ENCODE results near the gene MDFIC2.

The MDFIC2 gene

DNA sequence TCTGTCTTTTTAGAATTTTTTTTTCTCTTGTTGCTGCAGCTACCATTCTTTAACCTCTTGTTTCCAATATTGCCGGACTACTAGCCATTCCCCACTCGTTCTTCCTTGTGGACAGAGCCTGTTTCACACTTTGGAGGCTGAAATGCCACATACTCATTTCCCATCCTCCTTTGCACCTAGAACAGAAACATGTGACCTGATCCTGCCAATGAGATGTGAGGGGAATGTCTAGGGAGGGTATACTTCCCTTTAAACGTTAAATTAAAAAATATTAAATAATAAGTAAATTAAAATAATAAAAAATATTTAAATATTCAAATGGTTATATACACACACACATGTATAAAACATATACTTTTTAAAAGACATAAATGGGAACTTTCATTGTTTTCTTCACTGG, 20.6 kb upstream of the MDFIC2 start:
- H3K9me2 ChIP-seq (replicated peaks; ENCODE audit: insufficient read depth, low read length), result no peaks in the 10 kb centered on the region
- H3K36me3 ChIP-seq (replicated peaks; ENCODE audit: insufficient read depth, low read length), result no peaks in the 10 kb centered on the region
- H4K20me1 ChIP-seq (ENCODE audit: insufficient read depth, low read length), result no peaks in the 10 kb centered on the region
- H3K4me1 ChIP-seq (ENCODE audit: low read length), result no peaks in the 10 kb centered on the region
- H3K9me3 ChIP-seq (replicated peaks; ENCODE audit: insufficient read depth, low read length), result no peaks in the 10 kb centered on the region
- DNase-seq, result no peak
- H3K27me3 ChIP-seq (replicated peaks; ENCODE audit: insufficient read depth, low read length), result no peaks in the 10 kb centered on the region
- TF ChIP-seq EZH2phosphoT487 (IDR thresholded peaks at IDR 0.05; ENCODE audit: low read length) (no peak), EZH2 (optimal IDR thresholded peaks at IDR 0.05; ENCODE audit: low read depth, low read length) (no peak)
- TF ChIP-seq, protein P1, sequence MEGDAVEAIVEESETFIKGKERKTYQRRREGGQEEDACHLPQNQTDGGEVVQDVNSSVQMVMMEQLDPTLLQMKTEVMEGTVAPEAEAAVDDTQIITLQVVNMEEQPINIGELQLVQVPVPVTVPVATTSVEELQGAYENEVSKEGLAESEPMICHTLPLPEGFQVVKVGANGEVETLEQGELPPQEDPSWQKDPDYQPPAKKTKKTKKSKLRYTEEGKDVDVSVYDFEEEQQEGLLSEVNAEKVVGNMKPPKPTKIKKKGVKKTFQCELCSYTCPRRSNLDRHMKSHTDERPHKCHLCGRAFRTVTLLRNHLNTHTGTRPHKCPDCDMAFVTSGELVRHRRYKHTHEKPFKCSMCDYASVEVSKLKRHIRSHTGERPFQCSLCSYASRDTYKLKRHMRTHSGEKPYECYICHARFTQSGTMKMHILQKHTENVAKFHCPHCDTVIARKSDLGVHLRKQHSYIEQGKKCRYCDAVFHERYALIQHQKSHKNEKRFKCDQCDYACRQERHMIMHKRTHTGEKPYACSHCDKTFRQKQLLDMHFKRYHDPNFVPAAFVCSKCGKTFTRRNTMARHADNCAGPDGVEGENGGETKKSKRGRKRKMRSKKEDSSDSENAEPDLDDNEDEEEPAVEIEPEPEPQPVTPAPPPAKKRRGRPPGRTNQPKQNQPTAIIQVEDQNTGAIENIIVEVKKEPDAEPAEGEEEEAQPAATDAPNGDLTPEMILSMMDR (IDR thresholded peaks at IDR 0.05; ENCODE audit: low read length), result no peak
- no peaks in the 10 kb centered on the region for H3F3A ChIP-seq (ENCODE audit: insufficient read depth, low read length)
- no peak overlapping the region for H3K9ac ChIP-seq (ENCODE audit: low read length)
- no peak overlapping the region for H2AFZ ChIP-seq (ENCODE audit: low read length)
- no peak overlapping the region for H3K4me3 ChIP-seq (ENCODE audit: low read length)
- no peak overlapping the region for H3K27ac ChIP-seq (ENCODE audit: low read length)
- no peaks in the 10 kb centered on the region for H3K79me2 ChIP-seq (ENCODE audit: low read length)
- no peak overlapping the region for H3K4me2 ChIP-seq (ENCODE audit: low read depth, low read length)

DNA sequence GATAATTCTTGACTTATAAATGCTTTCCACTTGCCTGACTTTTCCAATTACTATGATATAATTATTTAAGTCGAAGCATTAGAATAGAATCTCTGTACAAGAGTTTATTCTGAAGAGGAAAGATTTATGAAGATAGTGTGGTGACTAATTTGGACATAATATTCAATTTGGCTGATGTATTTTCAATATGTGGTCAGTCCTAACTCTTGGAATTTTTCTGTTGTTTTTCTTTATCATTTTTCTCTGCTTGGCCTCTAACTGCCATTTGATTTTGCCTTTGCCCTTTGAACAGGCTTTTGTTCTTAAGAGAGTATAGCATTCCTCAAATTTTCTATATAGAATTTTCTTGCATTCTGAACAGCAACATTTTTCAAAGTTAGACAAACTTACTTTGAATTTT, 2.6 kb upstream of the MDFIC2 start:
- H3K79me2 ChIP-seq (ENCODE audit: low read length), result no peaks in the 10 kb centered on the region
- no peaks in the 10 kb centered on the region for H3K4me1 ChIP-seq (ENCODE audit: low read length)
- TF ChIP-seq EZH2phosphoT487 (IDR thresholded peaks at IDR 0.05; ENCODE audit: low read length), result no peak
- H3F3A ChIP-seq (ENCODE audit: insufficient read depth, low read length), result no peaks in the 10 kb centered on the region
- H4K20me1 ChIP-seq (ENCODE audit: insufficient read depth, low read length), result no peaks in the 10 kb centered on the region
- no peak overlapping the region for H2AFZ ChIP-seq (ENCODE audit: low read length)
- no peak overlapping the region for H3K4me2 ChIP-seq (ENCODE audit: low read depth, low read length)
- no peak overlapping the region for H3K4me3 ChIP-seq (ENCODE audit: low read length)
- no peak overlapping the region for H3K9ac ChIP-seq (ENCODE audit: low read length)
- H3K9me3 ChIP-seq (replicated peaks; ENCODE audit: insufficient read depth, low read length), result no peaks in the 10 kb centered on the region
- no peaks in the 10 kb centered on the region for H3K9me2 ChIP-seq (replicated peaks; ENCODE audit: insufficient read depth, low read length)
- no peak for DNase-seq
- no peaks in the 10 kb centered on the region for H3K27me3 ChIP-seq (replicated peaks; ENCODE audit: insufficient read depth, low read length)
- H3K36me3 ChIP-seq (replicated peaks; ENCODE audit: insufficient read depth, low read length), result no peaks in the 10 kb centered on the region
- no peak overlapping the region for H3K27ac ChIP-seq (ENCODE audit: low read length)

DNA sequence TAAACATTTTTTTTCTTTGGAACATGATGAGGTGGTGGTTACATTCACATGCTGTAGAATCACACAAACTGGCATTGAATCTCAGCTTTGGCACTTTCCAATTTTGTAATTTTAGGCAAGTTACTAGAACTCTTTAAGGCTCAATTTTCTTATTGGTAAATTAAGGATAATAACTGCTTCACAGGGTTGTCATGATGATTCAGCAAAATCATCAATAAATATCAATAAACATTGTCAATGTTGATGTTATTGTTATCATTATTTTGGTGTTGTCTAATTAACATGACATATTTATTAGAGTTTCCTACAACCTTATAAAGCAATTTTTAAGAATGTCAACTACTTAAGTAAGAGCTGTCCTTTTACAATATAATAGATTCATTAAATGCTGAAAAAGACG, 1.6 kb downstream of the MDFIC2 start:
- H3K4me1 ChIP-seq (ENCODE audit: low read length), result no peaks in the 10 kb centered on the region
- no peak overlapping the region for H3K4me2 ChIP-seq (ENCODE audit: low read depth, low read length)
- H3K27me3 ChIP-seq (replicated peaks; ENCODE audit: insufficient read depth, low read length), result no peaks in the 10 kb centered on the region
- no peaks in the 10 kb centered on the region for H3K79me2 ChIP-seq (ENCODE audit: low read length)
- H3K27ac ChIP-seq (ENCODE audit: low read length), result no peak overlapping the region
- no peak for DNase-seq
- no peaks in the 10 kb centered on the region for H3K9me3 ChIP-seq (replicated peaks; ENCODE audit: insufficient read depth, low read length)
- H3K4me3 ChIP-seq (ENCODE audit: low read length), result no peak overlapping the region
- no peak overlapping the region for H3K9ac ChIP-seq (ENCODE audit: low read length)
- H3K36me3 ChIP-seq (replicated peaks; ENCODE audit: insufficient read depth, low read length), result no peaks in the 10 kb centered on the region
- no peaks in the 10 kb centered on the region for H4K20me1 ChIP-seq (ENCODE audit: insufficient read depth, low read length)
- no peaks in the 10 kb centered on the region for H3K9me2 ChIP-seq (replicated peaks; ENCODE audit: insufficient read depth, low read length)
- H2AFZ ChIP-seq (ENCODE audit: low read length), result no peak overlapping the region
- no peaks in the 10 kb centered on the region for H3F3A ChIP-seq (ENCODE audit: insufficient read depth, low read length)
- TF ChIP-seq EZH2phosphoT487 (IDR thresholded peaks at IDR 0.05; ENCODE audit: low read length) (no peak), EZH2 (optimal IDR thresholded peaks at IDR 0.05; ENCODE audit: low read depth, low read length) (no peak)
- TF ChIP-seq, protein P1 (IDR thresholded peaks at IDR 0.05; ENCODE audit: low read length), result no peak

DNA sequence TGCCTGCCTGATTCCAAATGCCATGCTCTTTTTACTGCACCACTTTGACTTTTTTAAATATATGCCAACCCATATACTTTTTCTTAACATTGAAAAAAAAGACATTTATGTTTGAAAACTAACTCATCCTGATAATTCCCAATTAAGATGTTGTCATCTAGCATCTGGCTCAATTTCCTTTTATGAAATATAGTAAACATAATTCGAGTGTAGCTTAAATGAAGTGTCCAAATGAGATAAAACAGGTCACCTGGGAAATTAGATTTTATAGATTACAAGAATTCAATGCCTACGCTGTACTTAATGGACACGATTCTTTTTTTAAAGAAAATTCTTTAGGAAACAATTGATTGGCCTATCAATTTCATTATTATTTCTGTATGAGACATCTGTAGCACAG, 2.8 kb downstream of the MDFIC2 start:
- Histone ChIP-seq H3K79me2 (ENCODE audit: low read length) (no peaks in the 10 kb centered on the region), H3K4me2 (ENCODE audit: low read depth, low read length) (no peak overlapping the region), H3K9me3 (replicated peaks; ENCODE audit: insufficient read depth, low read length) (no peaks in the 10 kb centered on the region), H4K20me1 (ENCODE audit: insufficient read depth, low read length) (no peaks in the 10 kb centered on the region), H3K4me3 (ENCODE audit: low read length) (no peak overlapping the region), H3K36me3 (replicated peaks; ENCODE audit: insufficient read depth, low read length) (no peaks in the 10 kb centered on the region), H2AFZ (ENCODE audit: low read length) (no peak overlapping the region), H3K27me3 (replicated peaks; ENCODE audit: insufficient read depth, low read length) (no peaks in the 10 kb centered on the region), H3K4me1 (ENCODE audit: low read length) (no peaks in the 10 kb centered on the region), H3K9me2 (replicated peaks; ENCODE audit: insufficient read depth, low read length) (no peaks in the 10 kb centered on the region), H3F3A (ENCODE audit: insufficient read depth, low read length) (no peaks in the 10 kb centered on the region), H3K27ac (ENCODE audit: low read length) (no peak overlapping the region), H3K9ac (ENCODE audit: low read length) (no peak overlapping the region)
- DNase-seq, result no peak
- TF ChIP-seq EZH2phosphoT487 (IDR thresholded peaks at IDR 0.05; ENCODE audit: low read length) (no peak), EZH2 (optimal IDR thresholded peaks at IDR 0.05; ENCODE audit: low read depth, low read length) (no peak)
- TF ChIP-seq, protein P1 (IDR thresholded peaks at IDR 0.05; ENCODE audit: low read length), result no peak

Measured in MM.1S (cell line).